ENCODE data around the gene GRM2. TPM values are rescaled to one million over a fixed set of nuclear protein-coding genes. Genes with fewer than 3 reads are reported as not detected.
A peak's percentile ranks its signal among the peaks of the same experiment; 100 is the strongest.

GRM2 gene
- total RNA-seq, 2 donors from 2014 or later: 0.15 to 0.50 TPM

- DNase-seq (no peak), ATAC-seq (no peak)
- intact Hi-C loops (cut with DNase I): no loop called here
Observed at GRCh38 chr3:51679318-51679717, 27.6 kb upstream of the GRM2 start.

DNA sequence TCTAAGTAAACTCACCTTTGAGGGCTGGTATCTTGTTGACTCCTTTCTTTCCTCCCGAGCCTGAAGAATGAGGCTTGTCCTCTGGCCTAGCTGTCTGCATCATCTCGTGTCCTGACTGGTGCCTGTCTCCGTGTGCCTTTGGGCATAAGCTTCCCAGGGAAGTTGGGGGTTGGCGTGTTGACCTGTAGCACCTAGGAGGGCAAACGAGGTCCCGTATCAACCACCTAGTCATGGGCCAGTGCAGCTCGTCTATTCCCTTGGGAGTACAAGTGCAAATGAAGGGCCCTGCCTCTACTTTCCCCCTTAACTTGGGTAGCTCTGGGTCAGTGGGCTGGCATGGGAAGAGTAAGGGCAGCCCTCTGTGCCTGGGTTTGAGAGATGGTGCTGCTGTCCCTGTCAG is 27.1 kb upstream of the GRM2 start:
- DNase-seq: no peak
- no peak for ATAC-seq
- intact Hi-C loops (cut with DNase I): no loop called here

- no peak for DNase-seq
- intact Hi-C loops (cut with DNase I): no loop called here
- ATAC-seq: no peak
Observed at GRCh38 chr3:51680196-51680595, 26.7 kb upstream of the GRM2 start.

- intact Hi-C loops (cut with DNase I): no loop called here
- ATAC-seq (no peak), DNase-seq (peak; percentile 2)
Observed at GRCh38 chr3:51680663-51681230, 26.1 kb upstream of the GRM2 start.

DNA sequence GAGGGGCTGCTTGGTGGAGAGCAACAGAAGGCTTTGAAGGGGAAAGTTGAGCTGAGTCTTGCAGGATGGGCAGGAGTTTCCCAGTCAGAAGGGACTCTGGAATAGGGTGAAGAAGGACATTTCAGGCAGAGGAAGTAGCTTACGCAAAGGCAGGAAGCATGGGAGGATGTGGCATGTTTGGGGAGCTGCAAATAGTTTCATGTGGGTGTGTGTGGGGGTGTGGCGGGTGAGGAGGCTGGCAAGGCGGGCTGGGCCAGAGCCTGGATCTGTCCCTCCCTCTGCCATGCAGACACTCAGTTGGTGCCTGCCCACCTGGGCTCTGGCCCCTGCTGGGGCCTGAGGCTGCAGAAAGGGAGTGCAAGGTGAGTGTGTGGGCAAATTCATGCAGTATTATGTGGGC is 25.4 kb upstream of the GRM2 start:
- intact Hi-C loops (cut with DNase I): no loop called here
- ATAC-seq (peak in 1 of 2 donors; percentile 64), DNase-seq (peak; percentile 57)

- DNase-seq (peak; percentile 71), ATAC-seq (peak; percentile 85 to 88)
- intact Hi-C loops (cut with DNase I): loop anchor here in 1 of 2 donors (2.0 kb wide), 1 partner anchor 181 kb away; the partner anchor contains the start of gene DCAF1
Observed at GRCh38 chr3:51682079-51682478, 24.8 kb upstream of the GRM2 start.

- intact Hi-C loops (cut with DNase I): loop anchor here in 1 of 2 donors (2.0 kb wide), 1 partner anchor 182 kb away; the partner anchor contains the start of gene DCAF1
- ATAC-seq (no peak), DNase-seq (no peak)
Observed at GRCh38 chr3:51682526-51682925, 24.3 kb upstream of the GRM2 start.

DNA sequence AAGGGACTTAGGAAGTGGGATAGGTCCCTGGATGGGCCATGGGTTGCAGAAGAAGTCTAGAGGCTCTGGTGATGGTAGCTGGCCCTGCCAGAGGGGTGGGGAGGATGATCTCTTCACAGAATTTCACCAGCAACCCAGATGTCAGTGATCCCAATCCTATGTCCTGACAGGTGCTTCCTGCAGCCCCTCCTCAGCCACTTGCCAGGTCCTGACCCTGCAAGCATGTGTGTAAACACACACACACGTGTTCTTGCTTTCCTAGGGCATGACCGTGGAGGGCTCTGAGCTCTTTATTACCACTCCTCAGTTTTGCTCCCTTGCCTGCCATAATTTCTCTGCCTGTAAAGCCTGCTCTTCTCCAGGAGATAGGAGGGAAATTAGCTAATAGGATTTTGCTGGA is 23.3 kb upstream of the GRM2 start:
- ATAC-seq: no peak
- DNase-seq: no peak
- intact Hi-C loops (cut with DNase I): loop anchor here in 1 of 2 donors (2.0 kb wide), 1 partner anchor 183 kb away; the partner anchor contains the start of gene DCAF1

DNA sequence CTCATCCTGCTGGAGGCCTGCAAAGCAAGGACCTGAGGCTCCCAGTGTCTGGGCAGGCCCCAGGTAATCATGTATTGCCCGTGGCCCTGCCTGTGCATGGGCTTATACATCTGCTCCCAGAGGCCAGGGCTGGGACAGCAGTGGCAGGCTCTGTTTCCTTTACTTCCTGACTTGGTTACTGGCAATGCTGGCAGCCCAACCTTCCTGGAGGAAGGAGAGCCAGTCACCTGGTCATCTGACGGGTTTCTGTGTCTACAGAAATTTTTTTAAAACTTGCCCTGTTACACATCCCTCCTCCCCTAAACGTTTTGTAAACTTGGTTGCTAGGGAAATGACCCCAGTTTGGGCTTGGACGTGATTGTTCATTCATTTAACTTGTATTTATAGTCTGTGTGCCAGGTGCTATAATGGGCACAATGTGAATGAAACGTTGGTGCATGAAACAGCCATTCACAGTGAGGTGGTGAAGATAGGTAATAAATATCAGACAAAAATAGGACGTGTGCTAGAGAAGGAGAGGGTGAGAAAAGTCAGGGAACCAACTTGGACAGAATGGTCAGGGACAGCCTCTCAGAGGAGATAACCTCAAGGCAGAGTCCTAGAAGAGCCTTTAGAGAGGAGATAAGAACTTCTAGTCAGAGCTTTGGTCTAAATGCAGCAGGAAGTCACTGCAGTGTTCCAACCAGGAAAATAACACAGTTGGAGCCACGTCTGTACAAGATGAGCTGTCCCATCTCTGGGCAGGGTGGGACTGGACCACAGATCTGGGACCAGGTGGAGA is 21.7 kb upstream of the GRM2 start:
- no peak for DNase-seq
- intact Hi-C loops (cut with DNase I): no loop called here
- peak in 1 of 2 donors; percentile 2 for ATAC-seq

- DNase-seq (no peak), ATAC-seq (no peak)
- intact Hi-C loops (cut with DNase I): no loop called here
Observed at GRCh38 chr3:51686056-51686455, 20.8 kb upstream of the GRM2 start.

DNA sequence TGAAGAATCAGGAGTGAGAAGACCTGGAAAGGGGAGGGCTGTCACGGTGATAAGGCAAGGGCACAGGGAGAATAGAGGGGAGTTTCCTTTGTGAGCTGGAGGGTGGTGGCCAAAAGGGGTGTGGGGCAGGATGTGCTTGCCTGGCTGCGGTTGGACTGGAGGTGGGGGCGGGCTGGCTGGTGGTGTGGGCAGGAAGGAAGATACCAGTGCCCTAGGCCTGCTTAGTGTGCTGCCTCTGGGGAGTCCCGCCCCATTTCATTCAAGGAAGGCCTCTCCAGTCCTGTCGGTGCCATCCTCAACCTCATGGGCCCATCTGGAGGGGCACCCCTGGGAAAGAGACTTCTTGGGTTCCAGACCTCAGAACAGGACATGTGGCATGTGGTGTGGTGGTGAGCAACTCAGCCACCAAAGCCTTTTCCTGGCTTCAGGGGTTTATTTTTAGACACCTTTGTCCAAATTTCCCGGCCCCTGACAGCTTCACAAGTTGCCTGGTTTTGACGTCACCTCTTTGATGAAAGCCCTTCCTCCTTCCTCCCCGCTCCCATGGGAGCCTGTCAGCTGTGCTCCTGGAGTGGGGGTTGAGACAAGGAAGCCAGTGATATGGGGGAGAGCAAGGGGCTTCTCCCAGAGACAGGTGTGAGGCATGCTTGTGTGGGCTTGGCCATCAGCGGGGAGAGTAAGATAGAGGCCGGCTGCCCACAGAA is 20.2 kb upstream of the GRM2 start:
- intact Hi-C loops (cut with DNase I): no loop called here
- peak; percentile 76 for DNase-seq

DNA sequence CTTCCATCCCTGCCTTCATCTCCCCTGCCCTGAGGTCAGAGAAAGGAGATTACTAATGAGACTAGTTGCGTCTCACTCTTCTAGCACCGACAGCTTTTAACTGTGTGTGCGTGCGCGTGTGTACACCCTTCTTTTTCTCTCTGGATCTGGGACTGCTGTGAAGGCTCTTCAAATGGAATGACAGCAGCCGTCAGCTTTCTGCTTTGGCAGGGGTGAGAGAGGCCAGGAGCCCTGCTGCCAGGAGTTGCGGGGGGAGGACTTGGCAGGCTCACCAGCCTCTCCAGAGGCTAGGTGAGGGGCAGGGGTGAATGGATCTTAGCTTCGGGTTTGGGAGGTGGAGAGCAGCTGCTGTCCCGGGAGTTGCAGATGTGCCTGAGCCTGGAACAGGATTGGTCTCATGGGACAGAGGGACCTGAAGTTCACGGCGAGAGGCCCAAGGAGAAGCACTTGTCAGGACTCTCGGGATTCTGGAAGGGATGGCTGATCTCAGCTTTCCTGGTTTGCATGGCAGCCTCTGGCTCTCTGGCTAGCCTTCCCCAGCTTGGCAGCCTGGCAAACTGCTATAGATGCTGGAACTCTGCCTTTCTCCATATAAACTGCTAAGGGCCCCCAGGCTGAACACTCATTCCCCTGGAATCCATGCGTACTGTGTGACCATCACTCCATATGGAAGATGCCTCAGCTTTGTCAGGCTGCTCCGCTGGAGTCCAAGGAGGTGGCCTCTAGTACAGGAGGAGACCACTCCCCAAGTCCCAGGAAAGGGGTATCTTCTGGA is 19.2 kb upstream of the GRM2 start:
- DNase-seq (peak; percentile 60), ATAC-seq (peak; percentile 56 to 60)
- intact Hi-C loops (cut with DNase I): no loop called here

More for the DNA sequence above, 20.2 kb upstream of the GRM2 start:
- peak; percentile 59 to 70 for ATAC-seq

GRCh38 chr3:51688206-51688600 is 18.7 kb upstream of the GRM2 start:
- no peak for ATAC-seq
- intact Hi-C loops (cut with DNase I): no loop called here
- no peak for DNase-seq

DNA sequence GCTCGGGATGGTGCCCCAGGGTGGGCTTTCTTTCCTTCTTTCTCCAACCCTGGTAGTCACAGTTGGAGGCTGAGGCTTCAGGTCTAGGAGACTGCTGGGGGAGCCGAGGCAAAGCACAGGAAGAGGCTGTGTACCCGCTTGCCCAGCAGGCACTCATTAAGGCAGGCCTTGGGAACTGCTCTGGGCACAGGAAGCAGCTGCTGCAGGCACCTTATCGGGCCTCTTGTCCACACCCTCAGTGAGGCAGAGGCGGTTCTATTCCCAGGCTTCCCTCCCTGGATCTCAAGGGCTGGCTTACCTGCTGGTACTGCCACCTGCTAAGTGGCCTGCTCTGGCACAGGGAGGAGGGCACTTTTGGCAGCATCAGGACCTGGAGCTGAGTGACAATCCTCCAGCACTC is 15.8 kb upstream of the GRM2 start:
- ATAC-seq: no peak
- no peak for DNase-seq
- intact Hi-C loops (cut with DNase I): no loop called here

GRCh38 chr3:51691949-51692348 is 14.9 kb upstream of the GRM2 start:
- ATAC-seq: no peak
- intact Hi-C loops (cut with DNase I): no loop called here
- no peak for DNase-seq

DNA sequence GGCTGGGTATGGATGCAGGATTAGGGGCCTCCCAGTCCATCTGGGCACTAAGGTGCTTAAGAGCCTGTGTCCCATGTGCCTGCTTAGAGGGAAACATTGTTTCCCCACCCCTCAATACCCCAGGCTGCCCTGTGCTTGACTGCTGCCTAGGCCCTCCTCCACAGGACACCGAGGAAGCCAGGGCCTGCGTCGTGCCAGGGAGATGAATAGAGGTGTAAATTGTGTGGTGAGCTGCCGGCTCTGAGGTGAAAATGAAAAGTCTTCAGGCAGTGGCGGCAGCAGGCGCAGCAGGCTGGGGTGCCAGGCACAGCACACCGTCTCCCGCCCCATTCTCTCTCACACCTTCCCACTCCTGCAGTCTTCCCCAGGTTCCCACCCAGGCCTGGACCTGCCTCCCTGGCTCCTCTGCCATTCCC is 13.9 kb upstream of the GRM2 start:
- ATAC-seq: no peak
- intact Hi-C loops (cut with DNase I): no loop called here
- DNase-seq: no peak

DNA sequence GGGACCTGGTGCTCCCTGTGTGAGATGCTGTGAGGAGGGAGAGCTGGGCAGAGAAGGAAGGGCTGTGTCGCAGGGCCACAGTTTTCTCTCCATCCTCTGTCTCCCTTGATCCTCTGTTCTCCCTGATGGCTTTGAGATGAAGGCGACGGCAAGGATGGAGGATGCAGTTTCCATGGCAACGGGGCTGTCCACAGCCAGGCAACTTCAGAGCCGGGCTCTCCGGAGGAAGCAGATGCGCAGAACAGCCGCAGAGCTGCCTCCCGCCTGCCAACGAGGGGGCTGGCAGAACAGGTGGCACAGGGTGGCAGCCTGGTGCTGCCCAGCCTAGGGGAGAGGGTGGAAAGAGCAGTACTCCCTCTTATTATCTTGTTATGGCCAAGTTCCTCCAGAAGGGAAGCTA is 9.9 kb upstream of the GRM2 start:
- intact Hi-C loops (cut with DNase I): no loop called here
- ATAC-seq (no peak), DNase-seq (no peak)

DNA sequence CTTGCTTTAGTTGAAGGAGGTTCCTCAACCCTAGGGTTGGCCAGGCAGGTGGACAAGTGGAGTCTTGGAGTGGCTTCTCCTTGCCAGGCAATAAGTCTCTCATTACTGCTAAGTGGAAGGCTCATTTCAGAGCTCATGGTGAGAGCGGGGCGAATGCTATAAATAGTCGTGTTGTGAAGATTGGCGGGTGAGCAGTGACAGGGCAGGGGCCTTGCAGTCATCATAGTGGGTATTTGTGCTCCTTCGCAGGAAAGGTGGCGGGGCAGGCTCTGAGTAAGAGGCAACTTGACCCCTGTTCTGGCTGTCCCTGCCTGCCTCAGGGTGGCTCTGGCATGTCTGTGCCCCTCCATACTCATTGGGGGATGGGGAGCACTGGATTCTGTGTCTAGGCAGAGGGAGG is 8.7 kb upstream of the GRM2 start:
- no peak for DNase-seq
- peak; percentile 51 to 57 for ATAC-seq

DNA sequence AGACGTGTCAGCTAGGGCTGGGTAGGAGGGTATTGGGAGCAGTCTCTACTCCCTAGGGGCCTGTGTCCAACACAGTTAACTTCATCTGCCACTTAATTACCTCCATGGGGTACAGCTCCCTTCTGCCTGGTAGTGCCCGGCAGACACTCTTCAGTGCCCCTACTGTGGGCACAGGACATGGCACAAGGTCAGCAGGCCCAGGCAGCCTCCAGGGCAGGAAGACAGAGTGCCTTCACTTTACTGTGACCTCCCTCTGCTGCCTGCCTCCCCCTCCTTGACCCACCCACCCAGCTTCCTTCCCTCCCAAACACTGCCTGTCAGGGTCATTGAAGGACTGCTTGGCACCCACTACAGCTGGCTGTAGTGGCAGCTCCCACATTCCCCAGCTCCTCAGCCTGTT is 6.5 kb upstream of the GRM2 start:
- intact Hi-C loops (cut with DNase I): no loop called here
- no peak for ATAC-seq

More for the DNA sequence above, 8.7 kb upstream of the GRM2 start:
- intact Hi-C loops (cut with DNase I): no loop called here

More for the DNA sequence above, 6.5 kb upstream of the GRM2 start:
- DNase-seq: no peak
